Measurements from ENCODE around the gene ITGAL.
A peak's percentile ranks its signal among the peaks of the same experiment; 100 is the strongest.

The ITGAL gene

DNA sequence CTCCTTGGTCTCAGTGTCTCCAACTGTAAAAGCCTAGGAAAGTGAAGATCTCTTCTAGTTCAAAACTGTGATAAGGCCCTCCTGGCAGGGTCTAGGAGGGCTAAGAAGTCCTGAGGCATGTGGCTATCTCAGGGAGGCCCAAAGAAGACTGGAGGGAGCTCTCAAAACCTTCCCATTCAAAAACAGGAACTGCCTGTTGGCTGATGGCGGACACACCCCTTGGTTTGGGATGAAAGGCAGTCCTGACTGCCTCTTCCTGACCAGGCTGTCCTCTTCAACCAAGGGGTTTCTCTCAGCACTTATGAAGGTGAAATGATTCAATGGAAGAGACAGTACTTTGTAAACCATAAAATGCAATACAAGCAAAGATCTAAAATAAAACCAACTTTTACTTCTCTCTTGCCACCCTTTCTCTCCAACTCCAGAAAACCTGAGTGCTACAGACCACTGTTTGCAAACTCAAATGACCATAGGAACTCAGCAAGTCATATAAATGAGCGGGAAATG, 80.9 kb downstream of the ITGAL start:
- no peak for DNase-seq (ENCODE audit: low read depth)
- TF ChIP-seq, protein P1, sequence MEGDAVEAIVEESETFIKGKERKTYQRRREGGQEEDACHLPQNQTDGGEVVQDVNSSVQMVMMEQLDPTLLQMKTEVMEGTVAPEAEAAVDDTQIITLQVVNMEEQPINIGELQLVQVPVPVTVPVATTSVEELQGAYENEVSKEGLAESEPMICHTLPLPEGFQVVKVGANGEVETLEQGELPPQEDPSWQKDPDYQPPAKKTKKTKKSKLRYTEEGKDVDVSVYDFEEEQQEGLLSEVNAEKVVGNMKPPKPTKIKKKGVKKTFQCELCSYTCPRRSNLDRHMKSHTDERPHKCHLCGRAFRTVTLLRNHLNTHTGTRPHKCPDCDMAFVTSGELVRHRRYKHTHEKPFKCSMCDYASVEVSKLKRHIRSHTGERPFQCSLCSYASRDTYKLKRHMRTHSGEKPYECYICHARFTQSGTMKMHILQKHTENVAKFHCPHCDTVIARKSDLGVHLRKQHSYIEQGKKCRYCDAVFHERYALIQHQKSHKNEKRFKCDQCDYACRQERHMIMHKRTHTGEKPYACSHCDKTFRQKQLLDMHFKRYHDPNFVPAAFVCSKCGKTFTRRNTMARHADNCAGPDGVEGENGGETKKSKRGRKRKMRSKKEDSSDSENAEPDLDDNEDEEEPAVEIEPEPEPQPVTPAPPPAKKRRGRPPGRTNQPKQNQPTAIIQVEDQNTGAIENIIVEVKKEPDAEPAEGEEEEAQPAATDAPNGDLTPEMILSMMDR (conservative IDR thresholded peaks at IDR 0.05; ENCODE audit: low read length): no peak
- no peak overlapping the region for H3K4me3 ChIP-seq (ENCODE audit: low read length)

DNA sequence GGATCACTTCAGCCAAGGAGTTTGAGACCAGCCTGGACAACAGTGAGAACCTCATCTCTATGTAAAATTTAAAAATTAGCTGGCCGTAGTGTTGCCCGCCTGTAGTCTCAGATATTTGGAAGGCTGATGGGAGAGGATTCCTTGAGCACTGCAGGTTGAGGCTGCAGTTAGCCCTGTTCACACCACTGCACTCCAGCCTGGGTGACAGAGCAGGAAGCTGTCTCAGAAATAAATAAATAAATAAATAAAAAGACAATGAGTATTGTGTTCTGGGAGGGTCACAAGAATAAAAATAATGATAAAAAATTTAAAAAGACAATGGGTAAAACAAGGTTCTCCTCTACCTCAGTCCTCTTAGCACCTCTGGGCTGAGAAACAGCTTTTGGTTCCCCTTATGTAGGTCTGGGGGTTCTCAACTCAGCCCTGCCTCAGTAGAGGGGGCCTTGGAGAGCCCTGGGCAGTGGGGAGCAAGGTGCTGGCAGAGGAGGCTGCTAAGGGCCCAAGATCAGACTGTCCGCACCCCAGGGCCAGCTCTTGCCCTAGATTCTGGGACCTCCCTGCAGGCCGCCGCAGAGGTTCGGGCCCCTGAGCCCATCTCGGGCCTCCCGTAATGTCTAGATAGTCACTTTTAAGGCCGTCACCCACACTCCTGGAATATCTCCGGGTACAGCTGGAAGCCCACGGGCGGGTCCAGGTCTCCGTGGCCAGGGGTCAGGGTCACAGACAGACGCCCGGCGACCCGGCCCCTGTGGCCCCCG, 82.2 kb downstream of the ITGAL start:
- TF ChIP-seq, protein P1 (conservative IDR thresholded peaks at IDR 0.05; ENCODE audit: low read length): no peak
- DNase-seq (ENCODE audit: low read depth): no peak
- H3K4me3 ChIP-seq (ENCODE audit: low read length): no peak overlapping the region

DNA sequence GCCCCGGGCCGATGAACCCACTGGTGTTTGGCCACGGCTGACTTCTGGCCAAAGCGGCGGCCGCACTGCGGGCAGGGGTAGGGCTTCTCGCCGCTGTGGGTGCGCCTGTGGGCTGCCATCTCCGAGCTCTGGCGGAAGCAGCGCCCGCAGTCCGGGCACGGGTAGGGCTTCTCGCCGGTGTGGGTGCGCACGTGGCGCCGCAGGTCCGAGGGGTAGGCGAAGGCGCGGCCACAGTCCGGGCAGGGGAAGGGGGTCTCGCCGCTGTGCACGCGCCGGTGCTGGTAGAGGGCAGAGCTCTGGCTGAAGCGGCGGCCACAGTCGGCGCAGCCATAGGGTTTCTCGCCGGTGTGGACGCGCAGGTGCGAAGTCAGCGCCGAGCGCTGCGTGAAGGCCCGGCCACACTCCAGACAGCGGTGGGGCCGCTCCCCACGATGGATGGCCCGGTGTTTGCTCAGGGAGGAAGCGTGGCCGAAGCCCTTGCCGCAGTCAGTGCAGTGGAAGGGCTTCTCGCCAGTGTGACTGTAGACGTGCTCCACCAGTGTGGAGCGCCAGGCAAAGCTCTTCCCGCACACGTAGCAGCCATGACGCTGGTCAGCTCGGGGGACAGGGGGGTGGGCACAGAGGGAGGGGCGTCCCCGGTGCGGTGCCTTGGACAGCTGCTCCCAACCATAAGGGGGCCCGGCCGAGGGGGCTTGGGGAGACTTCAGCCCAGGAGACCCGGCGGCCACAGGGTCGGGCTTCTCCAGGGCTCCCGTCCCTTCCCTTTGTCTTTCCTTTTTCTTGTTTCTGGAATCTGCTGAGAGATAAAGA, 83.0 kb downstream of the ITGAL start:
- TF ChIP-seq, protein P1 (conservative IDR thresholded peaks at IDR 0.05; ENCODE audit: low read length): no peak
- no peak for DNase-seq (ENCODE audit: low read depth)

DNA sequence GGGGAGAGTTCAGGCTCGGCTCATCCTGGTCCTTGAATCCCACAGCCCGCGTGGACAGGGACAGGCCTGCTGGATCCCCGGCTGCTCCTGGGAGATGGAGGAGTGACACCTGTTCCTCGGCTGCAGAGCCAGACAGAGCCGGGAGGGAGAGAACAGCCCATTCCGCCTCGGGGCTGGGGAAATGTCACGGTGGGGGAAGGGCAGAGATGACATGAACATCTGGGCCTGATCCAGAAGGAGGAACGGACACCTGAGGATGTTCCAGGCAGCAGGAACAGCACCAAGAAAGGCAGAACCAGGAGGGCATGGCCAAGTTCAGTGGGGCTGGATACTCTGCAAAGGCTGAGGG, 83.6 kb downstream of the ITGAL start:
- DNase-seq (ENCODE audit: low read depth): no peak
- TF ChIP-seq, protein P1 (conservative IDR thresholded peaks at IDR 0.05; ENCODE audit: low read length): no peak
- no peak overlapping the region for H3K4me3 ChIP-seq (ENCODE audit: low read length)

More for the DNA sequence above, 83.0 kb downstream of the ITGAL start:
- no peak overlapping the region for H3K4me3 ChIP-seq (ENCODE audit: low read length)

DNA sequence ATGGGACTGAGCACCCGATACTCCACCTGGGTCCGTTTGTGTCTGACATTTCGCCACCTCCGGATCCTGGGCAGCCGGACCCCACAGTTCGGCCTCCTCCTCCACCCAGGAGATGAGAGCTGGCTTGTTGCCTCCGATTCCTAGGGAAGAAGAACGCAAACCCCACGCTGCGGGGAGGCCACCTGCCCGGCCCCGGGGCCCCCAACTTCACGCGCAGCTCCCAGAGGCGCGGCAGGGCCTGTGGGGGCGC, 85.1 kb downstream of the ITGAL start:
- DNase-seq (ENCODE audit: low read depth): no peak
- TF ChIP-seq, protein P1 (conservative IDR thresholded peaks at IDR 0.05; ENCODE audit: low read length): no peak
- H3K4me3 ChIP-seq (ENCODE audit: low read length): peak overlapping the region; percentile 76

DNA sequence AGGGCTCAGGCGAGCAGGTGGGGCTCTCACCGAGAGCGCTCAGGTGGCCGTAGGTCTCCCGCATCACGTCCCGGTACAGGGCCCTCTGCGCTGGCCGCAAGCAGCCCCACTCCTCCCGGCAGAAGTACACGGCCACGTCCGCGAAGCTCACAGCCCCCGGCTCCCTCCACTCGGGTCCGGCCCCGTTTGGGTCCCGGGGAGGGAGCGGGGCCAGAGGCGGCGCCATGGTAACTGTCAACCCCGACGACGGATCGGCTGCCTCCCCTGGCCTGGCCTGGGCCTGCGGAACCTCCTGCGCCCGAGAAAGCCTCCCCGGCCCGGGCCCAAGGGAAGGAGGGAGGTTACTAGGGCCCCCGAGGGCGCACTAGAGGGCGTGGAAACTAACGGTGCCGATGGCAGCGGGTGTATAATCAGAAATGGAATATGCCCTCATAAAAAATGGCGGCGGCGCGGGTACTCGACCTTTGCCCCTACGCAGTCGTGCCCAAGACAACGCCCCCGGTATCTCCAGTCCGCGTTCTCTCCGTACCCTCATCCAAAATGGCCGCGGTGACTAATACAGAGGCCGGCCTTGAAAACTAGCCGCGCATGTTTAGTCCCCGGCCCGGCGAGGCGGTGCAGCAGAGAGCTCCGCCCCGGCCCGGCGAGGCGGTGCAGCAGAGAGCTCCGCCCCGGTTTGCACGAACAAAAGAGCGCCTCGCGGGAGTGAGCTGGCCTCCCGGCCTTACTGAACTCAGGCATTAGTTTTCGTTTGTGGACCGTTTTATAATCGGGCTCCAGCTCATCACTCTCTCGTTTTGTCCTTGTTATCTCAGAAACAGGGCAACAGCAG, 85.6 kb downstream of the ITGAL start, which contains the start of gene ZNF764:
Gene ZNF764 (minus strand): TSS at position 418 of the 832 bp plus-strand sequence. CDS start 192 bp downstream, at position 226.
- TF ChIP-seq, protein P1 (conservative IDR thresholded peaks at IDR 0.05; ENCODE audit: low read length): no peak
- peak within 1 kb of the TSS; percentile 76 for H3K4me3 ChIP-seq (ENCODE audit: low read length)
- DNase-seq (ENCODE audit: low read depth): peak; percentile 97
